Body of pancreas (tissue), 4 donors: ENCODE data around the gene SMIM41.

Experiments used
- CTCF ChIP-seq, 7 experiments: fragments of 450-650 bp in 4 of 7; fragments of 200-600 bp in 3 of 7; sonication (generic) in 3 of 7; IDR thresholded peaks; one replicate each; pipeline ENCODE4 v1.5.1; 2016 to 2019; ENCODE audit warnings: antibody characterized with exemption in 7 of 7
- POLR2A ChIP-seq, 3 donors: fragments of 450-650 bp; IDR thresholded peaks; one replicate each; pipeline ENCODE4 v1.6.1; 2016; ENCODE audit warnings: antibody characterized with exemption in 3 of 3, mild to moderate bottlenecking in 2 of 3

DNA sequence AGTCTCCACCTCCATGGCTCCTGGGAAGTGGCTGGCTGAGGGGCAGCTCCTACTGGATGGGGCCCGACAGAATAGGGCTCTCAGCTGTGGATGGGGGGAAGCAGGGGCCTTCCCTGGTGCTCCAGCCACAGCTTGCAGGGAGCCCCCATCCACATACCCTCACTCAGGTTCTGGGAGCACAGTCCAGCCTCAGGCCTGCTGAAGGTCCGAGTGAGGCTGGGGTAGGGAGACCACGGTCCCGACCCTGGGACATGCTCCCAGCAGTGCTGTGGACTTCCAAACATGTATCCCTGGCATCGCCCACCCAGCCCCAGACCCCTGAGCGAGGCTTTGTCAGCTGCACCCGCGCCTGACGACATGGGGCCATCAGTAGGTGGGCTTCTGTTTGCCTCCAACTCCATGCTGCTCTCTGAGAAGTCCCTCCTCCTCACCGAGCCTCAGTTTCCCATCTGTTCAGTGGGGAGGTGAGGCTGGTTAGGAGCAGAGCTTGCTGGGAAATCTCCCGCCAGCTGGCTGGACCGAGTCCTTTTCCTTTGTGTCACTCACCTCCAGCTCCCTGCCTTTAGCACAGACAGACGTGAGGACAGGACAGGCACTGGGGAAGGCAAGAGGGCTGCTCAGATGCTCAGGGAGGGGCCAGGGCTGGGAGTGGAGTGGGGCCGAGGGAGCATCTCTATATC, 18.9 kb upstream of the SMIM41 start:
- TF ChIP-seq CTCF (IDR thresholded peaks at IDR 0.05) (no peak), POLR2A (IDR thresholded peaks at IDR 0.05) (no peak)
